Glutamatergic neuron (in vitro differentiated cells): ENCODE results near the gene ABCD1. TPM values are rescaled to one million over a fixed set of nuclear protein-coding genes. Genes with fewer than 3 reads are reported as not detected.
"Not testable (repeated sequence)": the region's sequence is repeated elsewhere in the genome, so short reads cannot be mapped to it uniquely, and the experiment has no call there.

Source experiments
- DNase-seq: peaks from one replicate; pipeline ENCODE4 v3.0.0; 2022
- H3K27ac Mint-ChIP-seq: one replicate; pipeline ENCODE4 v1.8.0; 2020; ENCODE audit warnings: mild to moderate bottlenecking, mixed read lengths, inconsistent platforms; ENCODE audit not compliant: unreplicated experiment
- H3K27me3 Mint-ChIP-seq: one replicate; pipeline ENCODE4 v1.8.0; 2020; ENCODE audit warnings: mild to moderate bottlenecking, moderate library complexity, mixed read lengths, inconsistent platforms; ENCODE audit not compliant: unreplicated experiment
- H3K36me3 Mint-ChIP-seq: one replicate; pipeline ENCODE4 v1.8.0; 2020; ENCODE audit warnings: mild to moderate bottlenecking, mixed read lengths, inconsistent platforms; ENCODE audit not compliant: unreplicated experiment
- H3K4me1 Mint-ChIP-seq: one replicate; pipeline ENCODE4 v1.8.0; 2020; ENCODE audit warnings: mild to moderate bottlenecking, low read depth, mixed read lengths, inconsistent platforms; ENCODE audit not compliant: unreplicated experiment
- H3K4me3 Mint-ChIP-seq: one replicate; pipeline ENCODE4 v1.8.0; 2020; ENCODE audit warnings: mild to moderate bottlenecking, mixed read lengths, inconsistent platforms; ENCODE audit not compliant: unreplicated experiment
- H3K9me3 Mint-ChIP-seq: one replicate; pipeline ENCODE4 v1.8.0; 2020; ENCODE audit warnings: mild to moderate bottlenecking, moderate library complexity, mixed read lengths, inconsistent platforms; ENCODE audit not compliant: unreplicated experiment
- CTCF ChIP-seq: fragments of 200-600 bp; sonication (generic); IDR thresholded peaks from one replicate; pipeline ENCODE4 v1.5.0; 2021; ENCODE audit not compliant: partially characterized antibody, unreplicated experiment
- total RNA-seq: library from RNA; stranded (reverse); fragmentation: NEBNext Ultra II Directional; extraction: Animal tissue kit (Norgen Biotek cat#: 25700); gene quantifications from one replicate; pipeline ENCODE4 v1.2.1, GENCODE V29; 2021; ENCODE audit not compliant: unreplicated experiment

ABCD1 gene
- total RNA-seq, 1 donor from 2014 or later: 13.5 TPM

- no peak overlapping the region for H3K27ac Mint-ChIP-seq
- DNase-seq: no peak
- H3K4me3 Mint-ChIP-seq: no peak overlapping the region
- H3K4me1 Mint-ChIP-seq: peaks cover 2% of the 10 kb centered on the region
- no peaks in the 10 kb centered on the region for H3K27me3 Mint-ChIP-seq
- H3K9me3 Mint-ChIP-seq: no peaks in the 10 kb centered on the region
- H3K36me3 Mint-ChIP-seq: no peaks in the 10 kb centered on the region
- no peak for TF ChIP-seq CTCF
Measured at GRCh38 chrX:153688506-153688905, 36.1 kb upstream of the ABCD1 start.

- H3K27me3 Mint-ChIP-seq: no peaks in the 10 kb centered on the region
- no peaks in the 10 kb centered on the region for H3K9me3 Mint-ChIP-seq
- no peak for TF ChIP-seq CTCF
- H3K27ac Mint-ChIP-seq: no peak overlapping the region
- H3K4me1 Mint-ChIP-seq: peaks cover 2% of the 10 kb centered on the region
- H3K36me3 Mint-ChIP-seq: no peaks in the 10 kb centered on the region
- peak overlapping the region; percentile 67 for H3K4me3 Mint-ChIP-seq
- DNase-seq: peak; percentile 36
Measured at GRCh38 chrX:153688911-153689590, 35.6 kb upstream of the ABCD1 start.

GRCh38 chrX:153689654-153690465 lies 34.8 kb upstream of the ABCD1 start:
- no peaks in the 10 kb centered on the region for H3K36me3 Mint-ChIP-seq
- peak overlapping the region; percentile 68 for H3K4me3 Mint-ChIP-seq
- TF ChIP-seq CTCF: peak; percentile 29
- no peak overlapping the region for H3K27ac Mint-ChIP-seq
- DNase-seq: peak; percentile 62
- H3K4me1 Mint-ChIP-seq: peaks cover 2% of the 10 kb centered on the region
- no peaks in the 10 kb centered on the region for H3K9me3 Mint-ChIP-seq
- no peaks in the 10 kb centered on the region for H3K27me3 Mint-ChIP-seq

GRCh38 chrX:153690466-153690865 lies 34.2 kb upstream of the ABCD1 start:
- Mint-ChIP-seq H3K4me1 (peaks cover 2% of the 10 kb centered on the region), H3K36me3 (no peaks in the 10 kb centered on the region), H3K4me3 (peak overlapping the region; percentile 68), H3K27ac (no peak overlapping the region), H3K9me3 (no peaks in the 10 kb centered on the region), H3K27me3 (no peaks in the 10 kb centered on the region)
- DNase-seq: no peak
- TF ChIP-seq CTCF: no peak

GRCh38 chrX:153691032-153691827 lies 33.4 kb upstream of the ABCD1 start:
- H3K4me3 Mint-ChIP-seq: not testable (repeated sequence)

More at GRCh38 chrX:153691032-153691827, 33.4 kb upstream of the ABCD1 start:
- not testable (repeated sequence) for H3K4me1 Mint-ChIP-seq, H3K27ac Mint-ChIP-seq, DNase-seq, H3K27me3 Mint-ChIP-seq, H3K36me3 Mint-ChIP-seq, H3K9me3 Mint-ChIP-seq
